Activated T-cell treated with anti-CD3 and anti-CD28 coated beads, Interleukin-2, amount 50 U/mL, for 1 hour (primary cell): ENCODE results near the gene NELL2.

Experiments
- DNase-seq: peaks from one replicate; pipeline ENCODE4 v3.0.0-alpha.2; 2020

NELL2 gene

DNA sequence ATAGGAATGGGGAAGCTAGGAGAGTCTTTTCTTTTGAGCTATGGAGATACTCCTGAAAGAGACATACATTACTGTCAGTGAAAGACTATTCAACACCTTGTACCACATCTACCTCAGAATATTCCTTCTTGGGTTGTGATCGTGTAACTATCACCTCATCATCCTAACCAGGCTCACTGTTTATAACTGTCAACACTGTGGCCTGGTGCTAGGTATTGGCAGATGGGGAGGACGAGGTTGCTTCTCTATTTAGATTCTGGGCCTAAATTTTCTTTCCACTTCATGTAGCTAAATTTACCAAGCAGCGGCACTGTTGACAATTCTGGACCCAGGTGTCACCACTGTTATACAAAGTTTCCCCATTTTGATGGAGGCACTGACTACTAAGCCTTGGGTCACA is 354.4 kb downstream of the NELL2 start:
- no peak for DNase-seq

DNA sequence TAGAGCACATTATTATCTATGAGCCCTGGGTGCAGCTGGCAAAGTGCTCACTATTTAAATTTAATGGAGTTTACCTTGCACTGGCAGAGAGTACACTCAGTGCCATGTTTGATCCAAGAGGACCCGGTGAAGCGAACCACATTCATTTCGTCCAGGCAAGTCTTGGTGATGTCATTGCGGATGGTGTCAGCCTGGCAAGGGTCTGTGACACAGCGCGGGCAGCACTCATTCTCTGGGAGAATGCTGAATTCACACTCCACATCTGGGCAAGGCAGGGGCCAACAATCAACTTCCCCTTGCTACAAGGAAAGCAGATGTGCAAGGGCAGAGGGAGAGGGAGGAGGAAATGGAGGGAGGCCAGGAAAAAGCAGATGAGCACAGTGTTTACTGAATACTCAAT is 356.2 kb downstream of the NELL2 start:
- no peak for DNase-seq

DNA sequence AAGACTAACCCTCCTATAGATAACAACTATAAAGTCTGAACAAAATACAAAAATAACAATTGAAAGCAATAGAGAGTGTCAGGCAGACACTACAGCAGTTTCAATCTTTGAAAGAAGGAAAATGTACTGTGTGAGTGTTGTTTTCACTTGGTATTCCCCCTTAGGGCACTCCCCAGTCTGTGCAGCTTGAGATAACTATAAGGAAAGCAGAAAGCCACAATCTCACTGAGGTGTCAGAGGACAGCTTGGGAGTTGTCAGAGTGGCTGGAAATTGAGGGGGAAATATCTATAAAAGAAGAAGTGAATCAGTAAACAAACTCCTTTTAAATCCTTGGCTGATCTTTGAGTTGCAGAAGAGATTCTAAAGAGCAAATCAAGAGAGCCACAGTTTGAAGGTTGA is 364.8 kb downstream of the NELL2 start:
- no peak for DNase-seq

DNA sequence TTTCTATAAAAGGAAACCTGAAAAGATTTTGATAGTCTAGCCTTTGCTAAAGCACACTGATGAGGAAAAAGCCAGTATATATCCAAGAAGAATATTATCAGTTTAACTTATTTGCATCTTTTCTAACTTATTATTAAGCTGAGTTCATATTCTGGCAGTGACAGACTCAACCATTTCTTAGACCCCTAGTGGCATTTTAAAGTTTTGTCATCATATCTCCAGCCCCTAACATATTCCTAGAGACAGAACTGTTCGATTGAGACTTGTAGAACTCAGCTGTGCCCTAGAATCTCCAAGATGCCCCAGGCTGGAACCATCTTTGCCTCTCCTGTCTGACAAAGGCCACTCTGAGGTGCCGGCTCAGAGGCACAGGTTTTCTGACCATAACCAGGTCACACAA is 365.6 kb downstream of the NELL2 start:
- no peak for DNase-seq

DNA sequence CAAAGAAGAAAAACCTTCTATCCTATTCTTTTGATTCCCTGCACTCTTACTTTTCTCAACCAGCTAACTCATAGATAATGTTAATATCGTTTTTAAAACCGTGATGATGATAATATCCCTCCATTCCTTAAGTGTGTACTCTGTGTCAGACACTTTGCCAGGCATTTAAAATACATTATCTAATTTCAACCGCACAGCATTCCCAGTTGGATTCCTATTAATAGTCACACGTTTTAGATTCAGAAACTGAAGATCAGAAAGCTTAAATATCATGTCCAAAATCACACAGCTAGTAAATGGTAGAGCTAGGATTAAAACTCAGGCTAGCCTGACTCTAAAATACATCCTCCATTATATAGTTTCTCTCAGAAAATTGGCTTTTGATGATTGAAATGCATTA is 366.0 kb downstream of the NELL2 start:
- no peak for DNase-seq

DNA sequence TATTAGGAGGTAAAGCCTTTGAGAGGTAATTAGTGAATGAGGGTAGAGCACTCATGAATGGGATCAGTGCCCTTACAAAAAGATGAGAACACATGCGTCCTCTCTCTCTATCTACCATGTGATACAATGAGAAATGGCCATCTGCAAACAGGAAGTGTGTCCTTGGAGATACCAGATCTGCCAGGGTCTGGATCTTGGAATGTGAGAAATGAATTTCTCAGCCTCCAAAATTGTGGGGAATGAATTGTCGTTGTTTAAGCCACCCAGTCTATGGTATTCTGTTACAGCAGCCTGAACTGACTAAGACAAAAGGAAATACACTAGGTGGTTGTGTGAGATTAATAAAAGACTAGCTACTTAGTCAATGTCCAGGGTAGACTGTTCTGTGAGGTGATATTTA is 366.6 kb downstream of the NELL2 start:
- no peak for DNase-seq

DNA sequence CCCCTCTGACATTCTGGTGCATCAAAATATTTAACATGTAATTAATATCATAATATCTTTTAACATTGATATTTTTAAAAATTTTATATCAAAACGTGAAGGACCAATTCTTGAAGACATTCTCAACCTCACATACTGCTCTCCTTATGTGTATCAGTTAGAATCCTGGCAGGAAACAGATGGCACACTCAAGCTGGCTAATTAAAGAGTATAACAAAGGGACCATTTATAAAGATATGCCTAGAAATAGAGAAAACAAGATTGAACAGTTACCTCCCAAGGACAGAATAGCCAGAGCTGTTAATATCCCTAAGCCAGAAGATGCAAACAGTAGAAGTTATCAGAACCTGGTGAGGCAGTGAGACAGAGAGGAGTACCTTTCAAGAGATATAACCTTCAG is 368.7 kb downstream of the NELL2 start:
- no peak for DNase-seq

DNA sequence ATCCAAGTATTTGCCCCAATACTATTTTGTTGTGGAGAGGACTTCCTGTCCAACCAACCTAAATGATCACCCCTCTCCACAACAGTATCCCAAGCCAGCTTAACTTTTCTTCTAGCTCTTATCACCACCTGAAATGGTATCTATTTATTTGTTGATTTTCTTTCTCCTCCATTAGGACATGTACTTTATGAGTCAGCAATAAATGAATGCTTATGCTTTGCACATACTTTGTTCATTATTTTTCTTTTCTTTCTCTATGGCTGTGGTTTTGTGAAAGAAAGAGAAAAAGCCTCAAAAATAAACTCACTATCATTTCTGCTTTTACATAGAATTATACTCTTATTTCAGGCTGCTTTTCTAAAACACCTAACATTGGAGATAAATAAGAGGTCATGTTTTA is 371.3 kb downstream of the NELL2 start:
- DNase-seq, result no peak

DNA sequence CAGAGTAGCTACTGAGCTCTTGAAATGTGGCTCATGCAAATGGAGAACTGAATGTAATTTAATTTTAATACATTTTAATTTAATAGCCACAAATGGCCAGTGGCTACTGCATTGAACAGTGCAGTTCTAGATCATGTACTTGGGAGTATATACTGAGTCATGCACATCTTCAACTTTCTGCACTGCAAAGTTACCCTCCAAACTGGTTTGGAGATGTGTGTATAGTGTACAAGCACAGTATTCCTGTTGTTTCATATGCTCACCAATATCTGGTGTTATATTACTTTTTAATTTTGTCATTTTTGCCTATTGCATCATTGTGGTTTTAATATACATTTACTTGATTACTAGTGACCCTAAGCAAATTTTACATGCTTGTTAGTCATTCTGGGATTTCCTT is 372.8 kb downstream of the NELL2 start:
- no peak for DNase-seq

DNA sequence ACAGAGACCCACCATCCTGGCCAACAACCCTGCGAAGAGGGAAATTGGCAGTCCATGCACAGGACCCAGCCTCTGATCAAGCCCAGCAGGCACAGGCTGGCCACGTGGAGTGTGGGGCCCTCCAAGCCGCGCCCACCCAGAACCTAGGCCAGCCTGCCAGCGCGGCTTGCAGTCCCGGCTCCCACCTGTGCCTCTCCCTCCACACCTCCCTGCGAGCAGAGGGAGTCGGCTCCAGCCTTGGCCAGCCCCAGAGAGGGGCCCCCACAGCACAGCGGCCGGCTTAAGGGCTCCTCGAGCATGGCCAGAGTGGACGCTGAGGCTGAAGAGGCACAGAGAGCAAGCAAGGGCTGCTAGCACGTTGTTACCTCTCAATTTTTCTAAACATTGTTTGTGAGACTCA is 373.4 kb downstream of the NELL2 start:
- DNase-seq, result no peak

DNA sequence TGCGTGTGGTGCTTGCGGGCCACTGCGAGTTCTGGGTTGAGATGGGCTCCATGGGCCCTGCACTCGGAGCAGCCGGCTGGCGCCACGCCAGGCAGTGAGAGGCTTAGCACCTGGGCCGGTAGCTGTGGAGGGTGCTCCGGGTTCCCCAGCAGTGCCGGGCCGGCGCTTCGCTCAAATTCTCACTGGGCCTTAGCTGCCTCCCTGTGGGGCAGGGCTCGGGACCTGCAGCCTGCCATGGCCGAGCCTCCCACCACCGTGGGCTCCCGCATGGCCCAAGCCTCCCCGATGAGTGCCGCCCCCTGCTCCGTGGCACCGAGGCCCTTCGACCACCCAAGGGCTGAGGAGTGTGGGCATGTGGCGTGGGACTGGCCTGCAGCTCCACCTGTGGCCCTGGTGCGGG is 375.7 kb downstream of the NELL2 start:
- no peak for DNase-seq

DNA sequence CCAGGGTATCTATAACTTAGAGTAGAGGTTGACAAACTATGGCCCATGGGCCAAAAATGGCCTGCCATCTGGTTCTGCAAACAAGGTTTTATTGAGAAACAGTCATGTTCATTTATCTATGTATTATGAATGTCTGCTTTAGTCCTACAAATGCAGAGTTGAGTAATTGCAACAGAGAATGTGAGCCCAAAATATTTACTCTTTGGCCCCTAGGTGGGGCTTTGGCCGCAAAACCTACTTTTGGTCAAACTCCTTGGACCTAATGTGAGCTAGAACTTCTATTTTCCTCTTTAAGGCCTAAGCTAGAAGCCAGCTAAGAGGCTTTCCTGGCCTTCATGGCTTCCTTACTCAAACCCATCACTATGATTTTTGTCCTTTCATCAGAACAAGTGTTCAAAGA is 379.1 kb downstream of the NELL2 start:
- no peak for DNase-seq

DNA sequence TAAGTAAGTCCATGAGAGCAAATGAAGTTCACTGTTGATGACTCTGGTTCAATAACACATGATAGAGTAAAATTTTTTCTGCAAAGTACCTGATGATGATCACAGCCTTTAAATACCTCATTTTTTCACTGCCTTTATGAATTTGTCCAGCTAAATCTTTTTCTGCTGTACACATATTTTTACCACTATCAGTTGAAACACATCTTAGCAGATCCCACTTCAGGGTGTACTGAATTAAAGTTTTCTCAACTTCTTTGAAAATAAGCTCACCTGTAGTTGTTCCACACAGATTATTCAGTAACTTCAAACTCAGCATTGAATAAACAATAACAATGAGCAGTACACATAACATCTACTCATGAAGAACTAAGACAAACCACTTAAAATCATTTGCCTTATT is 385.9 kb downstream of the NELL2 start:
- no peak for DNase-seq

DNA sequence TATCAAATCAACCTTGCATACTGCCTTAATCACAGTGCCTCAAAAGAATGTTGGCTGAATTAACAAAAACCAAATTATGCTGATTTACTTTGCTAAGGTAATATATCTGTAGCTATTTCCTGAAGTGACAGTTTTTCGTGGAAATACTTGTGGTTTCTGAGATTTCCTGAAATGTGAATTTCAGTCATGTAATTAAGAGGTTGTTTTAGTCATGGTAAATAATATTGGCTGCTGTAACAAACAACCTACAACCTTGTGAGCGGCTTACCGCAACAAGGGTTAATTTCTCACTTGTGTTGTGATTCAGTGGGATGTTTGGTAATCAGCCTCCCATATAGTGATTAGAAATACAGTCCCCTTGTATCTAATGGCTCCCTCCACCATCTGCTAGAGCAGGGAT is 387.9 kb downstream of the NELL2 start:
- DNase-seq, result no peak

DNA sequence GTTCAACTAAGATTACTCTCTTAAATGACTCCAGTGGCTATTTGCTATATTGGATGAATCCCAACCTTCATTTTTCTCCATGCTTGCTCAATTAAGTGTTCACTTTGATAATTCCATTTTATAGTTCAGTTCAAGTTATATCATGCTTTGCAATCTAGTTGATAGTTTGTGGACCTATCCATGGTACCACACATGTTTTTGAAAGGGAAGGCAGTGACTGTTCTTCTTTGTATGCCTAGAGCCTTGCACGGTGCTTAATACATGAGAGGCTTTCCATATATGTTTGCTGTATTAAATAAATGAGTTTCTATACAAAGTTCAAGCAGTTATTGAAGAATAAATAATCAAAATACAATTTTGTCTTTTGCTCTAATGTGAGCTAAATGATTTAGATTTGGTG is 391.3 kb downstream of the NELL2 start:
- no peak for DNase-seq

DNA sequence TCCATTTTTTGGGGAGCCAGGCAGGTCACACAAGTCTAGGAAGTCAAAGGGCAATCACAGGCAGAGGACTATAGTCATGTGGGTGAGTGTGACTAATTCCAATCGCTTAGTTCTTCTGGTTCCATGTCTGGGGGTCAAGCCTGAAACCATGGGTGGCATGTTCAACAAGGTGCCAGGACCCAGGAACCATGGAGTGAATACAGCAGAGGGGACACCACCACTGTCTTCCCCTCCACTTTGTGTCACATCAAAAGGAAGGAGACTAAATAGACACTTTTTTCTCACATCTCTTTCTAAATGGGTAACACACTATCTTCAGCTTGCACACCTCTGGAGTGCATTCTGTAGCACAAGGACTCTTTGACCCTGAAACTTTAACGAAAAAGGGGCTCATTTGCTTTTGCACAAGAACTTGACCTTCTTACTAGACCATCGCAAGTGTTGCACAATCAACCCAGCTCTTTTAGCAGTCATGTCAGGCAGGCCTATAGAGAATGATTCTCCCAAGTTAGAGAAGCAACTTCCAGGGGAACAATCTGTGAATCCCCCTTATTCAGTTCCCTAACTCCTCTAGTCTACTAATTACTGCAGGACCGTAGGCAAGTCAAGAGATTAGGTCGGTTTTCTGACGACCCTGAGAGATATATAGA is 398.7 kb downstream of the NELL2 start:
- DNase-seq, result no peak

DNA sequence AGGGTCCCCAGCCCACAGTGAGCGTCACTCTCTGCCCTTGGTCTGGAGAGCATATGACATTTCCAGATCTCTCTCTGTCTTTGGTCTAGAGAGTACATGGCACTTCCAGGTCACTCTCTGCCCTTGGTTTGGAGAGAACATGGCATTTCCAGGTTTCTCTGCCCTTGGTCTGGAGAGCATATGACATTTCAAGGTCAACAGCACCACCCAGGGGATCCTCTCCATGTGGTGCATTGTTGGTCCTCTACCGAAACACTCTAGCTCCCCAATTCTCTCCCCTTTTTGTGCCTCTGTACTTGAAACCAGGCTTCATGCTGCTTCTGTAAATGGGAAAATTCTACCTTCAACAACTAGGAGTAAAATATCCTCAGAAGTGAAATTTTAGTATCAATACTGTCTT is 399.4 kb downstream of the NELL2 start:
- DNase-seq, result no peak

DNA sequence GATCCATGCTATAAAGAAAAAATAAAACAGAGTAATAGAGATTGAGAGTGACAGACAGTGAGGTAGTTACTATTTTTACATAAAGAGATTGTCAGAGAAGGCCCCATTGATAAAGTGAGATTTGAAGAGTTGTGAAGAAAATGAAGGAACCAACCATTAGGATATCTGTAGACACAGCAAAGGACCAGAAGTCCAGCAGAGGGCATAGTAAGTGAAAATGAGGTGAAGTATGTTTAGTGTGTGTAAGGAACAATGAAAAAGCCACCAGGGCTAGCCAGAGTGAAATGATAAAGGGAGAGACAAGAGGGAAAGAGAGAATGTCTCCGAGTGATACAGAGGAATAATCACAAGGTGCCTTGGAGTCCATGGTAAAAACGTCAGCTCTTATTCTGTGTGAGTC is 411.0 kb downstream of the NELL2 start:
- no peak for DNase-seq

DNA sequence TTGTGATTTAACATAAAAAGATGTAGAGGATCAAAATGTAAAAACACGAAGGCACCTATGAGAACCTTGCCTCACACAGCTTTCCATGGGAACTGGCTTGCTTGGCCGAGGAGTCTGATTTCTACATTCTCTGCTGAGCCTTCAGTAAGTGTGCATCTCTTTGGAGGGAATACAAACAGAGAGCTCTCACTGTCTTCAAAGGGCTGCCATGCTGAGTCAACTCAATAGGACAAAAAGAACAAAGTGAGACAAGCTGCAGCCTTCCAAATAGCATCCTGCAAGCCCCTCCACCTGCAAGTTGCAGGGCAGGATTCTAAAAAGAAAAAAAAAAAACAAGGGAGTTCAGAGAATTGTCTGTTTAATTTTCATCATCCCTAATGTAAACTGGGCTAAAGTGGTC is 411.9 kb downstream of the NELL2 start:
- DNase-seq, result no peak

DNA sequence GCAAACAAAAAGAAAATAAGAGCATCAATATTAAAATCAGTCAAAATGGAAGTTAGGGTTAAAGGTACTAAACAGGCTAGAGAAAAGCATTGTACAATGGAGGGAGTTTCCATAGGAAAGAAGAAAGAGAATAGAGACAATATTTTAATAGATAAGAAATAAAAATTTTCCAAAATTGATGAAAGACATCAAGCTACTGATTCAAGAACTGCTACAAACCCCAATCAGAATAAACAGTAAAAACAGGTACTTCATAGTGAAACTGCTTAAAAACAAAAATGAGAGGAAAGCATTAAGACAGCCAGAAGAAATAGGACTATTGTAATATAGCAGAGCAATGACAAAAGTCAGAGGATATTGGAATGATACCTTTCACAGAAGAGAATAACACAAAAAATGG is 413.4 kb downstream of the NELL2 start:
- no peak for DNase-seq

DNA sequence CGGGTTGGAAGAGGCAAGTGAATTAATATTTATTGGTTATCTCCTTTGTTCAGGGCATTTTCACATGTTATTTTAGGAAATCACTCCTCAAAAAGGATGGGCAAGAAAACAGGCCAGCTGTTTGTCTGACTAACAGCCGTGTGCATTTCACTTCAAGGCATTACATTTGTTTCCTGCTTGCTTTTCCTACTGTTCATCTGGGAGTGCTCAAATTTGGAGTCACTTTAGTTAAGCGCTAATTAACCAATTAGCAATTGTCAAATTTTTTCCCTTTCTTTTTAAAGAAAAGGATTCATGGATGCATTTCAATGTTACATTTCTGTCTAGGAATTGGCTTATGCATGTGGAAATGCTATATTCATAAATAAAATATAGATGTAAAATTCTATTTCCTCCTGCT is 415.9 kb downstream of the NELL2 start:
- no peak for DNase-seq

DNA sequence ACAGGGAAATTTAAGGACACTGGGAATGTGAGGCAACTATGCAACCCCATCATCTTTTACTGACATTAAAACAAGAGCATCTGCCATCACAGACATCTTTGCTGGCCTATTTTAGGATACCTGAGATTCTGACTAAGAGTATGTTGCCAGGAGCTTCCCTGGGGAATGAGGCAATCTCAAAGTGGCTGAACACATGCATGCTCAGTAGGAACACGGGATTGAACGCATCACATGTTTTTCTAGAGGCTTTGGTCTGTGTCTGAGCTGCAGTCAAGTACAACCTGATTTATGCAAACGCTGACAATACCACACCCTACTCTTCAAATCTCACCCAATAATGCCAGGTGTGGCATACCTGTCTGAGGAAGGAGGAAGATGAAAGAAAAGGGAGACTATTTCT is 416.5 kb downstream of the NELL2 start:
- no peak for DNase-seq
